GM21515 (cell line): ENCODE results near the gene CA10.

ENCODE experiments used
- ATAC-seq: cut with Tn5 transposase; IDR thresholded peaks from one replicate; pipeline ENCODE4 v1.9.1; 2021; ENCODE audit not compliant: unreplicated experiment

CA10 gene

DNA sequence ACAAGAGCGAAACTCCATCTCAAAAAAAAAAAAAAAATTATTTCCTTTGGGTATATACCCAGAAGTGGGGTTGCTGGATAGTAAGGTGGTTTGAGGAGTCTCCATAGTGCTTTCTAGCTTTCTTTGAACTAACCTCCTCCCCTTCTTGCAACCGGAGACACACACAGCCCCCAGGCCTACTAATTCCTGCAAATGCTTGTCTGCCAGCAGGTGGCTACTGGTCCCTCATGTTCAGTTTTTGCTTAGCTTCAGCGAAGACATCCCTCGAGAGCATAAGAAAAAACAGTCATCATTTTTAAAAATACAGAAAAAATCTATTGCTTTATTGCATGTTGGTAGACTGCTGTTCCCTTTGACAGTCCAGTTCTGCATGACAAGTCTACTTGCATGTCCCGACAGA, 459.2 kb downstream of the CA10 start:
- no peak for ATAC-seq

DNA sequence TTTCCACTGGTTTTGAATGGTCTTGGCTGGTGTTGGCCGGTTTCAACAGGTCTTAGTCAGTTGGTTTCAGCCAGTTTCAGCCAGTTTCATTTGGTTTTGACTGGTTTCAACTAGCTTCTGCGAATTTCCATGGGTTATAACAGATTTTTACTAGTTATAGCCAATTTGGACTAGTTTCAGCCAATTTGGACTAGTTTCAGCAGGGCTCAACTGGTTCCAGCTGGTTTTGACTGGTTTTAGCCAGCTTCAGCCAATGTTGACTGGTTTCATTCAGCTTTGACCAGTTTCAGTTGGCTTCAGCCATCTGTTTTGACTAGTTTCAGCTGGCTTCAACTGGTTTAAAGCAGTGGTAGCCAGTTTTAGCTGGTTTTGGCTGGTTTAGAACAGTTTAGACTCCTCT, 465.6 kb downstream of the CA10 start:
- ATAC-seq: no peak

DNA sequence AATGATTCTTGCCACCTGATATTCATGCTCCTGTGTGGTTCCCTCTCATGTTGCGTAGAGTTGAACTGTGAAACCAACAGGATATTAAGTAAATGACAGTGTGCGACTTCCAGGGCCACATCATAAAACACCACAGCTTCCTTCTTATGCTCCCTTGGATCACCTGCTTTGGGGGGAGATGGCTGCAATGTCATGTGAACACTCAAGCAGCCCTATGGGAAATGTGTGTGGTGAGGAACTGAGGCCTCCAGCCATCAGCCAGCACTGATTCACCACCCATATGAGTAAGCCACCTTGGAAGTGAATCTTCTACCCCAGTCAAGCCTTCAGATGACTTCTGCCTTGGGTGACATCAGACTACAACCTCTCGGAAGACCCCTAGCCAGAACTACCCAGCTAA, 470.6 kb downstream of the CA10 start:
- ATAC-seq: no peak

DNA sequence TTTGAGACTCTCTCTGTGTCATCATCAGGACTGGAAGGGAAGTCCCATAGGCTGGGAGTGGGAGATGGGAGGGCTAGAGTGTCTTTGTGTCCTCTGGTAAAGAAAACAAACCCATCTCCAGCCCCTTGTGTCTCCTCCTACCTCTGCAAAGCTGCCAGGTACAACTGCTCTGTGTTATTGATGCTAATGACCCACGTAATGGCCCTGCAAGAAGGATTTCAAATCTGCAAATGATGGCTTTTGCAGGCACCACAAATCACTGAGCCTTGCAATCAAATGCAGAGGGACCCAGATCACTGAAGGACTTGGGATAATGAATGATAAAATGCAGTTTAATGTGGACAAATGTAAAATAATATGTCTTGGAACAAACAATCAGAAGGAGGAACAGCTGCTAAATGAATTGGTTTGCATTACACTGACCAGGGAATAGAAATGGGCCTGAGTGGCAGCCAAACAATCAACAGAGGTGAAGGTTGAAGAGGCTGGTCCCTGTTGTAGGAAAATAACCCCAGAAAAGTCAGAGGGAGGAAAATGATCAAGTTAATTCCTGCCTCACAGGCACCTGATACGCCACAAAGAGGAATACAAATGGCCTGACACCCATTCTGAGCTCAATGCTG, 473.1 kb downstream of the CA10 start:
- ATAC-seq: no peak

DNA sequence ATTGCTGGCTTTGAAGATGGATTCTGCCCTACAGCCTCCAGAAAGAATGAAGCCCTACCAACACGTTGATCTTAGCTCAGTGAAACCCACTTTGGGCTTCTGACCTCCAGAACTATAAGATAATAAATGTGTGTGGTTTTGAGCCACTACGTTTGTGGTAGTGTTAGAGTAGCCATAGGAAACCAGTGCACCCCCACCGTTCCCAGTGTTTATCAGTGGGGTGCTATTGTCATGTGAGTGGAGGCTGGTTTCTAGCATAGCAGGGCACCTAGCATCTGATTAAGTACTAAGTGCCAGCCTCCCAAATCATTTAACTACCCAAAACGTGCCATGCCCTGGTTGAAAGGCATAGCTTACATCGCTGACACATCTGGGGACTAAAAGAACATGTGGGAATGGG, 474.3 kb downstream of the CA10 start:
- no peak for ATAC-seq

DNA sequence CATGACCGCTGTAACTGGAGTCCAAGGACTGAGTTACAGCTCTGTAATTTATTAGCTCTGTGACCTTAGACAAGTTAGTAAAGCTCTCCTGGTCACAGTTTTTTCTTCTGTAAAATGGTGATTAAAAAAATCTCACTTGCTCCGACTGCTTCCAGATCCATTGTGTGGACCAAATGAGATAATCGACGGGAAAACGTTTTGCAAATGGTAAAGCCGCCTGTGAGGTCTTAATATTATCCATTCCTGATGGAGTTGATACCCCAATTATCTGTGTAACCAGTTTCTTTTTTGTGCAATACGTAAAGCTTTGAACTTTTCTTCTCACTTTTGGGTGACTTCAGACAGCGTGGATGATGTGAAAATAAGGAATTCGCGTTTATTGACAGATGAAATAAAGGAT, 475.2 kb downstream of the CA10 start:
- no peak for ATAC-seq

DNA sequence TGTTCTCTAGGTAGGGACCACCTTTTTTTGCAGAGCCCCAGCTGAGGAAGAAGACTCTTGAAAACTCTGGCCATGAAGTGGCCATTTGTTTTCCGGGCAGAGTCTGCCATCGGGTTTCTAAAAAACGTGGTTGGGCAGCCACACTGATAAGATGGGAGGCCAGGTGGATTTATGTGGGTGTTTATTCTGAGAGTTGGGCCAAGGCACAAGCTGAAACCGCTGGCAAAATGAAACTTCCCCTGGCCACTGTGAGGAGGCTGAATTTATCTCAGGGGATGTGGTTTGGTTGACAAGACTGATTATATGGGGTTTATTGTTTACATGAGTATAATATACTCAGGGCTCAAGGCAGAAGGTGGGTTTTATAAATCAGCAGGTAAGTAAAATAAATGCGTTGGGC, 476.4 kb downstream of the CA10 start:
- ATAC-seq: no peak

DNA sequence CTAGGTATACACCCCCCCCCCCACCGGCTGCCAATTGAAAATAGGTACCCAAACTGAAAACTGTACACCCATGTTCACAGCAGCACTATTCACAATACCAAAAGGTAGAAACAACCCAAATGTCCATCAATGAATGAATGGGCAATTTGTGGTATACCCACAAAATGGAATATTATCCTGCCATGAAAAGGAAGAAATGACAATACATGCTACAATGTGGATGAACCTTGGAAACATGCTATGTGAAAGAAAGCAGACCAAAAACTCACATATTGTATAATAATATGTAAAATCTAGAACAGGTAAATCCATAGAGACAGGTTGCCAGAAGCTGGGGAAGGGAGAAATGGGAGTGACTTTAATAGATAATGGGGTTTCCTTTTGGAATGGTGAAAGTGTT, 480.6 kb downstream of the CA10 start:
- no peak for ATAC-seq

DNA sequence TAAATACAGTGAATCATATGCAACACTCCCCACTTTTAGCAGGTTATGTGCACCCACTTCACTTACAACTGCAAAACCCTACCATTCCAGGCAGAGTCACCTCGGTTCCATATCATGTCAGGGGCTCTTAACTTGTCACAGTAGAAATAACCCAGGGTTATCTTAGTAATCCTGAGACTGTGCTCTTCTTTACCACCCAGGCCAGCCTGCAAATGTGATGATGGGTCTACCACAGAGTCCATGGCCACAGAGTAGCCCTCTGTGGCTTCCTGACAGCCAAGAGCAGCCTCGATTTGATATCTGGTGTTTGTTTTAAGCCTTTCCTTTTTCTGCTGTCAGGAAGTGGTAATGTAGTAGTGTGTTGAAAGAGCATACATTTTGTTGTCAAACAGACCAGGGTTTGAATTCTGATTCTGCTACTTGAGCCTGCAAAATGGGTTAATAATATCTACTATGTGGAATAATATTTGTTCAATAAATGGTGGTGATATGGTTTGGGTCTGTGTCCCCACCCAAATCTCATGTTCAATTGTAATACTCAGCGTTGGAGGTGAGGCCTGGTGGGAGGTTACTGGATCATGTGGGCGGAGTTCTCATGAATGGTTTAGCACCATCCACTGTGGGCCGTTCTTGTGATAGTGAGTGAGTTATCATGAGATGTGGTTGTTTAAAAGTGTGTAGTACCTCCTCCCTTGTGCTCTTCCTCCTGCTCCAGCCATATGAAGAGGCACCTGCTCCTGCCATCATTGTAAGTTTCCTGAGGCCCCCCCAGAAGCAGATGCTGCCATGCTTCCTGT, 481.6 kb downstream of the CA10 start:
- ATAC-seq: no peak

DNA sequence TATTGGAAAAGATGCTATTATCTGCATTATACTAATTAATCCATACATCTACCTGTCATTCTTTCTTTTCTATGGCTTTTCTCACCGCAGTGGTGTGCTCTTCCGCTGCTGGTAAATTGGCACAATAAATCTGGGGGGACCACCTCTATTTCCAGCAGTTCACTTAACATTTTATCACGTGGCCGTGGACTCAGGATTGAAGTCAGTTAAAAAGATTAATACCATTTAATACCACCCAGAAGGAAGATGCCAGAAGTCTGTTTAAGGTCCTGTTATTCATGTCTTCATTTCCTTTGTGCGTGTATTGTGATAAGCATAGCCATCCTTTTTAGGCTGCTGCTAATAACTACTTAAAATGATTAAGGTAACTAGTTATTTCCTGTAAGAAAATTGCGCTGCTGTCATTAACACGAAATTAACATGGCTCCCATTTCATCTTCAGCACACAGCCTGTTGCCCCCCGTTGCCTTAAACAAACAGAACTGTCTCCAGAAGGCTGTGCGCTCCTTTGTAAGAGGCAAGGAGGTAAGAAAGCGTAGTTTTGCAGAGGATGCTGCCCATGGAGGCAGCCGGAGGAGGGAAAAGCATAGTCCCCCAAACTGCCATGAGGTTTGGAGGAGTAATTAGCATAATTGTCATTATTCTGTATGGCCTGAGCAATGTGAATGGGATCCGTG, 483.8 kb downstream of the CA10 start:
- no peak for ATAC-seq

DNA sequence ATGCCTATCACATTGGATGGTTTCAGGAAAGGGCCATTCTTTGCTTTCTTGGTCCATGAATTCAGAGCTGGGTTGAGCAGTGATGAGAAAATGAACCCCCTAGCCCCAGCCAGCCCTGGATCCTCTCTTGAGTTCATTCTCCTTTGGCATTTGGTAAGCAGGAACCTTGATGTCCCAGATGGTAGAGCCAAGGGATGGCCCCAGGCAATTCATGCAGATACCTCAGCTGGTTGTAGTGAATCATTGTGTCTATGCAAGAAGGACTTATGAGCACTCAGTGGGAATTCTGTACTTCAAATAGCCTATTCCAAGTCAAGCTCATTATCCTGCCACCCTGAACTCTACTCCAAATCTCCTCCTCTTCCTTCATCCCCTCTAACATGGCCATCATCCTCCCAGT, 485.4 kb downstream of the CA10 start:
- ATAC-seq: no peak

DNA sequence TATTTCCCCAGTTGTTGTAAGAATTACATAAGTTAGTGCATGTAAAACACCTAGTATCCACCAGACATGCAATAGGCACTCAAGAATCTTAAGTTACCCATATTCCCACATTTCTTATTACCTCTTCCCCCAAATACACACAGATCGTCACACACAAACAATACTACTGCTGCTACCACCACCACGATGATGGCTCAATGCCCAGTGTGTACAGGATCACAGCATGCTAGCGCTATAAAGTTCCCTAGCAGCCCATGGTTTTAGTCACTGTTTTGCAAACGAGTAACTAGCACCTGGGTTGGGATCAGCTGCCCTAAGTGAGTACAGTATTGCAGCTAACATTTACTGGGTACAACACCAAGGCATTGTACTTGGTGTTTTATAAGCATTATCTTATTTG, 486.4 kb downstream of the CA10 start:
- no peak for ATAC-seq

DNA sequence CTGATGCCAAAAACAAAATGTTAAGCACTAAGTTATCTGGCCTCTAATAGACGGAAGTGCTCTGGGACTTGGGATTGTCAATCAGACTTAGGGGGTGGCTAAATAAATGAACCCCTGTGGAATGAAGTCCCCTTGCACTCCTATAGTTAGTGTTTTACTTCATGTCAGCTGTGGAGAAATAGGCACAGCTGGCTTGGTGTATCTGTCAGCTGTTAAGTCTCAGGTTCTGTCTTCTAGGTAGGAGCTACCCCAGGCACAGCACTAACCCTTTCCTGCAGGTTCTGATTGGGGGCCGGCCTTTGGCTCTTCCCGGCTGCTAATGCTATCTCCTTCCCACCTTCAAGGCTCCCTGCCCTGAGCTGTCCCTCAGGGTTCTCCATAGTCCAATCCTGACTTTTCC, 487.6 kb downstream of the CA10 start:
- ATAC-seq: no peak

DNA sequence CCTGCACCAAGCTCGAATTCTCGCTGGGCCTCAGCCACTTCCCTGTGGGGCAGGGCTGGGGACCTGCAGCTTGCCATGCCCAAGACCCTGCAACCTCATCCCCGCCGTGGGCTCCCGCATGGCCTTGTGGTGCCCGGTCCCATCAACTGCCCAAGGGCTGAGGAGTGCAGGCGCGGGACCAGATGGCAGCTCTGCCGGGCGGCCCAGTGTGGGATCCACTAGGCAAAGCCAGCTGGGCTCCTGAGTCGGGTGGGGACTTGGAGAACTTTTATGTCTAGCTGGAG, 489.6 kb downstream of the CA10 start:
- ATAC-seq: no peak

DNA sequence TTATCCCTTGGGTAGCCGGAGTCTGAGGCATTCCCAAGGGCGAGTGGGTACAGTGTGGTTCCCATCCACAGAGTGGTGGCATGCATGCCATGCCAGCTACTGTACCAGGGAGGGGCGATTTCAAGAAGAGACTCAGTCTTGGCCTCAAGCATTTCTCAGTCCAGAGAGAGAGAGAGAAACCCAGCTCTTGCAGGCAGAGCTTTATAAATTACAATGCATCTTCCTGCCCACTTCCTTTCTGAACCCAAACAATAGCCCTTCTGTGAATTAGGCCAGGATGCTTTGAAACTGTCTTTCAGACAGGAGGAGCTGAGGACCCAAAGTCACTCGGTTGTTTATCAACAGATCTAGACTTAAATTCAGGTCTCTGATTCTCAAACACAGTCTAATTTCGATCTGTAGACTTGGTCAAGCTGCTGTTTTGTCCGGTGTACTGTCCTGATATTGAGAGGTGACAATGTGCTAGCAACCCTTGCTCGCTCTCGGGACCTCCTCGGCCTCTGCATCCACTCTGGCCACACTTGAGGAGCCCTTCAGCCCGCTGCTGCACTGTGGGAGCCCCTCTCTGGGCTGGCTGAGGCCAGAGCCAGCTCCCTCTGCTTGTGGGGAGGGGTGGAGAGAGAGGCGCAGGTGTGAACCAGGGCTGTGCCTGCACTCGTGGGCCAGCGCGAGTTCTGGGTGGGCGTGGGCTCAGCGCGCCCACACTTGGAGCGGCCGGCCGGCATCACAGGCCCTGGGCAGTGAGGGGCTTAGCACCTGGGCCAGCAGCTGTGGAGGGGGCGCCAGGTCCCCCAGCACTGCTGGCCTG, 490.2 kb downstream of the CA10 start:
- no peak for ATAC-seq

DNA sequence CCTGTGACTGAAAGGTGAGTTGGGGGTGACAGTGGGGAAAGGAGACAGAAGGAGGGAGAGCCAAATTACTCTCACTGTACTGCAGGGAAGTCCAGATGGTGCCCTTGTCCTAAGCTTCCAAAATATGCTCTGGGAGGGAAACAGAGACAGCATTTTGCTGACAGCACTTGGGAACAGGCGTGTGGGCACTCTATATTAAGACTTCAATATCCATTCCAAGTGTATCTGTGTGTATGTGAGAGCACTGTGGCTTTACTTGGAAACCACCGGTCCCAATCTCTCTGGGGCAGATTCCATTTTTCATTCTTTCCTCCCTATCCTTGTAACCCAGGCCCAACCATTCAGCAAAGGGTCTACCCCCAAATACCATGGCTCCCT, 490.8 kb downstream of the CA10 start:
- no peak for ATAC-seq

DNA sequence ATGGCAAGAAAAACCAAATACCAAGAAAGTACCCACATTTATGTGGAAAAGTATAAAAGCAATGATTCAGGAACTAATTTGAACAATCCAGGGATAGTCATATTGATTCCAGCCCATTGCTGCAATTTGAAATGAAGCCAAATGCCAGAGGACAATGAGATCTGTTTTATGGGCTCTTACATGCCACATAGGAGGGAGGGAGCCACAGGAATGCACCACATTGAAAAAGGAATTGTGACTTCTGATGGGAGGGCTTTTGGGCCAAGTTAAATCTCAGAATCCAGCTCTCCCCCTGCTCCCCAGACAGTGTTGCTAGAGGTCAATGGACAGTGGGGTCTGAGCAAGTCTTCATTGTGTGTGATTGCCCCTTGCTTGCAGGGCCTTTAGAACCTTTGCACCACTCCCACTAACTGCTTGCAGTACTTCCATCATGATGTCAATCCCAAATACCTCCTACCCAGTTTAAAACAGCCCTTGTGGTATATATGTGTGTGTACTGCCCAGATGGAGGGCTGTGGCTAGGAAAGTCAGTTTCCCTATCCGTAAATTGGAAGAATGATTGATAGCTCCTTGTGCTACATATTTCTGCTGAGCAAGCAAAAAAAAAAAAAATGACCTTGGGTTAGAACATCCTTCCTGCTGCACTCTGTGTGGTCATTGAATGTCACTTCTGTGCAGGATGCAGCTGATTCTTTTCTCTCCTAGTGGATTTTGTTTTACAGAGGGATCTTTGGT, 491.4 kb downstream of the CA10 start:
- ATAC-seq: no peak

DNA sequence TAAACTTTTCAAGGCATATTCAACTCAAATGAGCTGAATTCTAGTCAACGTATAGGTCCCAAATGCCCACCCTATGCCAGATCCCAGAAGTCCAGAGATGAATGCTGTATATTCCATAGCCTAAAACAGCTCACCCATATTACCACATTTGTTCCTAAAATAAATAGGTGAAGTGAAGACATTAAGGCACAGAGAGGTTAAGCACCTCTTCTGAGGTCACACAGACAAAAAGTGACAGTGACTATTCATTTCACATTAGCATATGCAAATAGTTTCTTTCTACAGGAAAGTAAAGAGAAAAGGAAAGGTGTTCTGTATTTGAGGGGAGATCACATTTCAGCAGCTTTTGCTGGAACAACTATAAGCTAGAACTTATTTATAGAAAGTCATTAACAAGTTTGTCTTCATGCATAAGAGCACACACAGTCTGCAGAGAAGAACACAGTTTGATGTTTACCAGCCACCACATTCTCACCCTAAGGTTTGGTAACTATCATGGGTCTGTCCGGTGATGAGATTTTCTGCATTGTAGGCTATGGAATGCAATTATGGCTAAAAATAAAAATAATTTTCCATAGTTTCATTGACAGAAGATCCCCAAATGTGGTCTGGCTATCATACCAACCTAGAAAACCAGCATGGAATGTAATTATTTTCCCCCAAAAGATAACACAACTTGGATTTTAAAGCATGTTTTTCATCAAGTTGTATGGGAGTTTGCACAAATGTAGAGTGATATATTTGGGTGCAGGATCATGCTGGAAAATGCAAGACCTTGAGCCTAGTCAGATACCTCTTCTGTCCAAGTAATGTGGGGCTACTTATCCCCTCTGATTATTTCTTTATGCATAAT, 496.1 kb downstream of the CA10 start:
- no peak for ATAC-seq

DNA sequence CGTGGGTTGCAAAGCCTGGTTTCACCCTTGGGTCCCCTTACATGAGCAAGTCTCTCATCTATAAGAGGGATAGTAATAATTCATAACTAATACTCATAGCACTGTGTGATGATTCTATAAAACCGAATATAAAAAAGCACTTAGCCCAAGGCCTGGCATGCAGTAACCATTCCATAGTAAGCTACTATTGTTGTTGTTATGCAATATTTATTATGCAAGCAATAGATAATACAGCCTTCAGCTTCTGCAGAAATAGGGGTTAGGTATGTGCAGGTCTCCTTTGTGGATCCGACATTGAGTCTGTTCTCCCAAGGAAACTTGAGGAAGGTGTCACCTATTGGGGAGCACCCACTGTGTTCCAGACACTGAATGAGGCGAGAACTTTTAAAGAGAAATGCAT, 497.1 kb downstream of the CA10 start:
- ATAC-seq: no peak

DNA sequence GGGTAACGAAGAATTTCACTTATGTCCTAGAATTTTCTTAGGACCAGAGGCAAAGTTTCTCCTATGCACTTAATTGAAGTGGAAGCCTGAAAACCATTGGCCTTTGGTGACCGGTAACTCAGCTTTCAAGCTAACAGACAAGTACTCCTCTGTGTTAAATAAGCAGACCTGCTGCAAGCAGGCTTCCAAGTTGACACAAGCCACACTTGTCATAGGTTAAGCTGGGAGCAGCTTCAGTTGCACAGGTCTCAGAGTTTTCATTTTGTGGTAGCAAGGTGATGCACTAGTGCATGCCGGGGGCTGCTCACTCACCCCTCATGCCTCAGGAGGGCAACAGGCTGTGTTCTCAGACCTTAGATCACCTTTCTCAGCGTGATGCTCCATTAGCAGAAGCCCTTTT, 498.2 kb downstream of the CA10 start:
- no peak for ATAC-seq
